OCI-LY1 (cell line): ENCODE results near the gene BMPER.

Experiments used
- H2AFZ ChIP-seq: fragments of 200-600 bp; sonication (generic), shearing (Covaris generic); 2 replicates; pipeline ENCODE4 v1.6.0; 2014; ENCODE audit warnings: antibody characterized with exemption, mild to moderate bottlenecking, low read length
- H3F3A ChIP-seq: fragments of 200-600 bp; sonication (generic), shearing (Covaris generic); 2 replicates; pipeline ENCODE4 v1.6.0; 2014; ENCODE audit warnings: mild to moderate bottlenecking, antibody characterized with exemption, low read length, moderate library complexity; ENCODE audit not compliant: insufficient read depth
- H3K27ac ChIP-seq: fragments of 200-600 bp; sonication (generic); 2 replicates; pipeline ENCODE4 v1.5.1; 2014; ENCODE audit warnings: low read length, mixed run types, mild to moderate bottlenecking, low read depth; ENCODE audit not compliant: poor library complexity, severe bottlenecking
- H3K27me3 ChIP-seq: fragments of 200-600 bp; sonication (generic); 2 replicates; pipeline ENCODE4 v1.6.0; 2014; ENCODE audit warnings: antibody characterized with exemption, mild to moderate bottlenecking, low read length, moderate library complexity; ENCODE audit not compliant: insufficient read depth
- H3K36me3 ChIP-seq: fragments of 200-600 bp; sonication (generic); 2 replicates; pipeline ENCODE4 v1.6.1; 2014; ENCODE audit warnings: mild to moderate bottlenecking, antibody characterized with exemption, low read length, moderate library complexity, mixed read lengths; ENCODE audit not compliant: insufficient read depth
- H3K4me1 ChIP-seq: fragments of 200-600 bp; sonication (generic); 2 replicates; pipeline ENCODE4 v1.5.1; 2014; ENCODE audit warnings: mild to moderate bottlenecking, low read length, moderate library complexity; ENCODE audit not compliant: insufficient read depth, severe bottlenecking
- H3K4me2 ChIP-seq: fragments of 200-600 bp; sonication (generic), shearing (Covaris generic); 2 replicates; pipeline ENCODE4 v1.6.1; 2014; ENCODE audit warnings: low read length
- H3K4me3 ChIP-seq: fragments of 200-600 bp; sonication (generic); 2 replicates; pipeline ENCODE4 v1.5.1; 2014; ENCODE audit warnings: low read length, low read depth, mild to moderate bottlenecking, mixed read lengths; ENCODE audit not compliant: poor library complexity, severe bottlenecking
- H3K79me2 ChIP-seq: fragments of 200-600 bp; shearing (Covaris generic); 2 replicates; pipeline ENCODE4 v1.6.1; 2016; ENCODE audit warnings: mixed run types, low read length, mixed read lengths; ENCODE audit not compliant: insufficient read depth
- H3K9ac ChIP-seq: fragments of 200-600 bp; sonication (generic), shearing (Covaris generic); 2 replicates; pipeline ENCODE4 v1.6.1; 2014; ENCODE audit warnings: mild to moderate bottlenecking, low read length, mixed read lengths
- H3K9me2 ChIP-seq: fragments of 200-600 bp; sonication (generic), shearing (Covaris generic); 2 replicates; pipeline ENCODE4 v1.6.1; 2014; ENCODE audit warnings: low read depth, mild to moderate bottlenecking, low read length, mixed read lengths
- H3K9me3 ChIP-seq: fragments of 200-600 bp; shearing (Covaris generic); 2 replicates; pipeline ENCODE4 v1.6.1; 2014; ENCODE audit warnings: low read length, mixed read lengths
- H4K20me1 ChIP-seq: fragments of 200-600 bp; sonication (generic), shearing (Covaris generic); 2 replicates; pipeline ENCODE4 v1.6.0; 2016; ENCODE audit warnings: mild to moderate bottlenecking, low read length; ENCODE audit not compliant: insufficient read depth
- EZH2 ChIP-seq: fragments of 200-600 bp; sonication (generic), shearing (Covaris generic); IDR thresholded peaks from 2 replicates; pipeline ENCODE4 v1.8.0; 2017; ENCODE audit warnings: borderline replicate concordance, mixed run types, mild to moderate bottlenecking, antibody characterized with exemption, low read length, moderate library complexity, mixed read lengths
- TF ChIP-seq, protein P1 (sequence below): fragments of 200-600 bp; sonication (generic), shearing (Covaris generic); IDR thresholded peaks from 2 replicates; pipeline ENCODE4 v1.5.1; 2017; ENCODE audit warnings: mild to moderate bottlenecking, antibody characterized with exemption, low read length, moderate library complexity, mixed read lengths

The BMPER gene

DNA sequence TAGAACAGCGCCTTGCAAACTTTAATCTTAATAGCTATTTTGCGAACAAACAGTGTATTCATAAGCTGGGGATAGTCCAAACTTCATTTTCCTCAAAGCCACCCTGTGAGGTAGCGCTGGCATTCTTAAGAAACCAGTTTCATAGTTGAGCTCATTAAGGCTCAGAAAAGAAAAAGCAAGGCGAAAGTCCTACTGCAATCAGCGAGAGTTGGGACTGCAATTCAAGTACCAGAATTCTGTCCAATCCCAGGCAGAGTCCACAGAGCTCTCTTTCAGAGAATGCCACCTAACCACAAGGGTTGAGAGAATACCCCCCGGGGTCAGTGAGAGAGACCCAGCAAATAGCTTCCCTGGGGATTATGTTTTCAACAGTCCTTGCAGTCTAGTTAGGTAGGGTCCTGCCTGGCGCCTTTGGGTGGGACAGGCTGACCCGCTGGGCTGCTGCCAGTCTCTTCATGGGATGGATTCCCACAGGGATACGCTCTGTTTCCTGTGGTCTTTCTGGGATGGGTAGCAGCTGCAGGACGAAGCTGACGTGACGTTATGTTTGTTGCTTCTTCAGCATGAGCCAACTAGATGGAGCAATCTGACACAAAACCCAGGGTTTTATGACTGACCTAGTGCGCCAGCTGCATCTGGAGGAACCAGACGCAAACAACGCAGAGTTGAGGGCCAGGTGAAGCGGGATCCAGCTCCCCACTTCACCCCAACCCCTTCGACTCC lies 16.0 kb downstream of the BMPER start:
- H3K4me1 ChIP-seq, result no peaks in the 10 kb centered on the region

DNA sequence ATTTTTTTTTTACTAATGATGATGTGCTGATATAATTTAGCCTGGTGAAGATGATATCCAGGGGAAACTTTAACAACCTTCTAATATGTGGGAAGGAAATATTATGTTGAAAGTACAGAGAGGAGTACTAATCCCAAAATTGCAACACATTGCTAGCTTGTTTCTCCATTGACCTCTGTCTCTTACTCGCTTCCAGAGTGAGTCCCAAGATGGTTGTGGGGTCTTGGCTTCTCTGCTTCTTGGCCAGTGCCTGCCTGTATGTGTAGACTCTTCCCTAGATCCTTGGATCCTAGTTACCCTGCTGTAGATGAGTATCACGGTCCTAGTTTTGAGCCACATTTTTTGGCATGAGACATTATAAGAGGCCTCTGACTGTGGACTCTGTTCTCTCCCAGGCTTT lies 17.5 kb downstream of the BMPER start:
- Histone ChIP-seq H3K4me3 (no peak overlapping the region), H3K4me1 (no peaks in the 10 kb centered on the region), H3K36me3 (no peaks in the 10 kb centered on the region), H3K9ac (no peak overlapping the region), H3K9me2 (no peaks in the 10 kb centered on the region), H2AFZ (no peak overlapping the region), H3K9me3 (no peaks in the 10 kb centered on the region), H3F3A (no peaks in the 10 kb centered on the region), H3K79me2 (no peaks in the 10 kb centered on the region), H3K27me3 (no peaks in the 10 kb centered on the region), H4K20me1 (no peaks in the 10 kb centered on the region), H3K27ac (no peak overlapping the region), H3K4me2 (no peak overlapping the region)
- TF ChIP-seq, protein P1, sequence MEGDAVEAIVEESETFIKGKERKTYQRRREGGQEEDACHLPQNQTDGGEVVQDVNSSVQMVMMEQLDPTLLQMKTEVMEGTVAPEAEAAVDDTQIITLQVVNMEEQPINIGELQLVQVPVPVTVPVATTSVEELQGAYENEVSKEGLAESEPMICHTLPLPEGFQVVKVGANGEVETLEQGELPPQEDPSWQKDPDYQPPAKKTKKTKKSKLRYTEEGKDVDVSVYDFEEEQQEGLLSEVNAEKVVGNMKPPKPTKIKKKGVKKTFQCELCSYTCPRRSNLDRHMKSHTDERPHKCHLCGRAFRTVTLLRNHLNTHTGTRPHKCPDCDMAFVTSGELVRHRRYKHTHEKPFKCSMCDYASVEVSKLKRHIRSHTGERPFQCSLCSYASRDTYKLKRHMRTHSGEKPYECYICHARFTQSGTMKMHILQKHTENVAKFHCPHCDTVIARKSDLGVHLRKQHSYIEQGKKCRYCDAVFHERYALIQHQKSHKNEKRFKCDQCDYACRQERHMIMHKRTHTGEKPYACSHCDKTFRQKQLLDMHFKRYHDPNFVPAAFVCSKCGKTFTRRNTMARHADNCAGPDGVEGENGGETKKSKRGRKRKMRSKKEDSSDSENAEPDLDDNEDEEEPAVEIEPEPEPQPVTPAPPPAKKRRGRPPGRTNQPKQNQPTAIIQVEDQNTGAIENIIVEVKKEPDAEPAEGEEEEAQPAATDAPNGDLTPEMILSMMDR, result no peak
- TF ChIP-seq EZH2, result no peak

More for the DNA sequence above, 16.0 kb downstream of the BMPER start:
- Histone ChIP-seq H3K4me3 (no peak overlapping the region), H3K9me2 (no peaks in the 10 kb centered on the region), H3K9me3 (no peaks in the 10 kb centered on the region), H3K4me2 (no peak overlapping the region), H3K79me2 (no peaks in the 10 kb centered on the region), H3K27ac (no peak overlapping the region), H4K20me1 (no peaks in the 10 kb centered on the region), H3K9ac (no peak overlapping the region), H3K27me3 (no peaks in the 10 kb centered on the region), H3K36me3 (no peaks in the 10 kb centered on the region), H2AFZ (no peak overlapping the region), H3F3A (no peaks in the 10 kb centered on the region)
- no peak for TF ChIP-seq EZH2
- TF ChIP-seq, protein P1, result no peak

DNA sequence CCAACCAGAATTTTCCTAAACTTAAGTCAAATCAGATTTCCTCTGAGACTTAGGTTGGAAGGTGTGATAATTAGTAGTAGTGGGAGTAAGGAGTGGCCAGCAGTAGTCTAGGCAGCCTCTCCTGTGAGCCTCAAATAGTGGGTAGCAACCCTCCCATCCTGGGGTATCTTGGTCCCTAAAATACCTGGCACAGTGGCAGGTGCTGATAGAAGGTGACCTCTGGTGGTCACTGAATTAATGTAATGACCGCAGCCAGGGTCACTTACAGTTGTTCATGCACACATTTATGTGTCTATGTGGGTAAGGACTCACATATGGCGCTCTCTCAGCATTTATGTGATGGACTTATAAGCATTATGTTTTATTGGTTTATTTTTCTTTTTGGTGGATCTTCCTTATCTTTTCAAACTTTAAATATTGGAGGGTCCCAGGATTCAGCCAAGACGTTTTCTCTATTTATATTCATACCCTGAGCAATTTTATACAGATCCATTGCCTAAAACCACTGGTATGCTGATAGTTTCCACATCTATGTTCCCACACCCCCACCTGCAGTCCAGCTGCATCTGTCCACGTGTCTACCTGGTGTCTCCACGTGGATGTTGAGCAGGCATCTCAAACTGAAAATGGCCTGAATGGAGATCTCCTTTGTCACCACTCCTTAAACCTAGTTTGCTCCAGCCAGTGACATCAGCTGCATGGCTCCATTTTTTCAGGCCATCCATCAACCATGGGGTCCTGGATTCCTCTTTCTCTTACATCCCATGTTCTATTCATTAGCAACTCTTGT lies 18.3 kb downstream of the BMPER start:
- Histone ChIP-seq H3K9me2 (no peaks in the 10 kb centered on the region), H3K79me2 (no peaks in the 10 kb centered on the region), H2AFZ (no peak overlapping the region), H3K27me3 (no peaks in the 10 kb centered on the region), H3F3A (no peaks in the 10 kb centered on the region), H3K4me3 (no peak overlapping the region), H3K27ac (no peak overlapping the region), H3K9ac (no peak overlapping the region), H4K20me1 (no peaks in the 10 kb centered on the region), H3K9me3 (no peaks in the 10 kb centered on the region), H3K4me2 (no peak overlapping the region), H3K4me1 (no peaks in the 10 kb centered on the region), H3K36me3 (no peaks in the 10 kb centered on the region)
- TF ChIP-seq EZH2, result no peak
